ENCODE measurements around the gene FEM1C. TPM values are rescaled to one million over a fixed set of nuclear protein-coding genes. Genes with fewer than 3 reads are reported as not detected.

The FEM1C gene
- total and polyA plus RNA-seq, 10 of the 15 experiments (the other 5 are each of a cell fraction or from before 2014, with no cell fraction given) = 1.9 to 15.6 (median 8.0) TPM

DNA sequence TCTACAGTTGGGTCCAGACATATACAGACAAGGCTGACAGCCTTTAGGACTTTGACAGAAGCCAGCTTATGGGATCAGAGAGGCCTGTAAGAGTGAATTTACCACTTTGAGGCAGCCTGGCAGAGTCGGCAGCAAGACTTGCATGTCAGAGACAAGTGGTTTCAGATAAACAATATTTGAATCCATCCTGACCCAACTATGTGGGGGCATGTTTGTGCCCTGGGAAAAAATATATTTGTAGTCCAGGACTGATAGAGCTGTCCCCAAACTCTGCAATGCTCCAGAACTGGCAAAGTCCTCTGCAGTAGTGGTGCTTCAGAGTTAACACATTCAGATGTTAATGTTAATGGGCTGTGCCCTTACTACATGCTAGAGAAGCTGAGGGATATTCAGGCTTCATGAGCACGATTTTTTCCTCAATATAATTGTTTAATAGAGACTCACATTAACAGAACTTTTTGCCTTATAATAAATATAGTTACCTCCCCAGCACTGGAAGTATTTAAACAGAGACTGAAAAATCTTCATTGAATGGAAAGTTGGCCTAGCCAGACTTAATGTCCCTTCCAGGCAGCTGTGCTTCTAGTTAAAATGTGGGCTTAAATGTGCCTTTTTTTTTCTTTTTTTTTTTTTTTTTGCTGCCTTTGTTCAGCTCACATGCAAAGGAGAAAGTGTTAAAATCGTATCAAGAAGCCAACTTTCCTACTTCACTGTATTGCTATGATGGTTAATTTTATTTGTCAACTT is 42.9 kb downstream of the FEM1C start (continued):
- TF ChIP-seq, protein P1, sequence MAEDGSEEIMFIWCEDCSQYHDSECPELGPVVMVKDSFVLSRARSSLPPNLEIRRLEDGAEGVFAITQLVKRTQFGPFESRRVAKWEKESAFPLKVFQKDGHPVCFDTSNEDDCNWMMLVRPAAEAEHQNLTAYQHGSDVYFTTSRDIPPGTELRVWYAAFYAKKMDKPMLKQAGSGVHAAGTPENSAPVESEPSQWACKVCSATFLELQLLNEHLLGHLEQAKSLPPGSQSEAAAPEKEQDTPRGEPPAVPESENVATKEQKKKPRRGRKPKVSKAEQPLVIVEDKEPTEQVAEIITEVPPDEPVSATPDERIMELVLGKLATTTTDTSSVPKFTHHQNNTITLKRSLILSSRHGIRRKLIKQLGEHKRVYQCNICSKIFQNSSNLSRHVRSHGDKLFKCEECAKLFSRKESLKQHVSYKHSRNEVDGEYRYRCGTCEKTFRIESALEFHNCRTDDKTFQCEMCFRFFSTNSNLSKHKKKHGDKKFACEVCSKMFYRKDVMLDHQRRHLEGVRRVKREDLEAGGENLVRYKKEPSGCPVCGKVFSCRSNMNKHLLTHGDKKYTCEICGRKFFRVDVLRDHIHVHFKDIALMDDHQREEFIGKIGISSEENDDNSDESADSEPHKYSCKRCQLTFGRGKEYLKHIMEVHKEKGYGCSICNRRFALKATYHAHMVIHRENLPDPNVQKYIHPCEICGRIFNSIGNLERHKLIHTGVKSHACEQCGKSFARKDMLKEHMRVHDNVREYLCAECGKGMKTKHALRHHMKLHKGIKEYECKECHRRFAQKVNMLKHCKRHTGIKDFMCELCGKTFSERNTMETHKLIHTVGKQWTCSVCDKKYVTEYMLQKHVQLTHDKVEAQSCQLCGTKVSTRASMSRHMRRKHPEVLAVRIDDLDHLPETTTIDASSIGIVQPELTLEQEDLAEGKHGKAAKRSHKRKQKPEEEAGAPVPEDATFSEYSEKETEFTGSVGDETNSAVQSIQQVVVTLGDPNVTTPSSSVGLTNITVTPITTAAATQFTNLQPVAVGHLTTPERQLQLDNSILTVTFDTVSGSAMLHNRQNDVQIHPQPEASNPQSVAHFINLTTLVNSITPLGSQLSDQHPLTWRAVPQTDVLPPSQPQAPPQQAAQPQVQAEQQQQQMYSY (CRISPR knock-in tag; IDR thresholded peaks at IDR 0.05) = no peak
- no peak for TF ChIP-seq TCF7 (IDR thresholded peaks at IDR 0.05; ENCODE audit: borderline replicate concordance)
- no peak for TF ChIP-seq CHD2 (IDR thresholded peaks at IDR 0.05; ENCODE audit: borderline replicate concordance, low read depth, low read length)
- TF ChIP-seq TBL1XR1 (IDR thresholded peaks at IDR 0.05; ENCODE audit: low read depth, low read length) = no peak
- TF ChIP-seq, protein P2, sequence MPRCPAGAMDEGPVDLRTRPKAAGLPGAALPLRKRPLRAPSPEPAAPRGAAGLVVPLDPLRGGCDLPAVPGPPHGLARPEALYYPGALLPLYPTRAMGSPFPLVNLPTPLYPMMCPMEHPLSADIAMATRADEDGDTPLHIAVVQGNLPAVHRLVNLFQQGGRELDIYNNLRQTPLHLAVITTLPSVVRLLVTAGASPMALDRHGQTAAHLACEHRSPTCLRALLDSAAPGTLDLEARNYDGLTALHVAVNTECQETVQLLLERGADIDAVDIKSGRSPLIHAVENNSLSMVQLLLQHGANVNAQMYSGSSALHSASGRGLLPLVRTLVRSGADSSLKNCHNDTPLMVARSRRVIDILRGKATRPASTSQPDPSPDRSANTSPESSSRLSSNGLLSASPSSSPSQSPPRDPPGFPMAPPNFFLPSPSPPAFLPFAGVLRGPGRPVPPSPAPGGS (IDR thresholded peaks at IDR 0.05; ENCODE audit: borderline replicate concordance, insufficient read depth, low read depth, low read length, poor library complexity, severe bottlenecking) = no peak

DNA sequence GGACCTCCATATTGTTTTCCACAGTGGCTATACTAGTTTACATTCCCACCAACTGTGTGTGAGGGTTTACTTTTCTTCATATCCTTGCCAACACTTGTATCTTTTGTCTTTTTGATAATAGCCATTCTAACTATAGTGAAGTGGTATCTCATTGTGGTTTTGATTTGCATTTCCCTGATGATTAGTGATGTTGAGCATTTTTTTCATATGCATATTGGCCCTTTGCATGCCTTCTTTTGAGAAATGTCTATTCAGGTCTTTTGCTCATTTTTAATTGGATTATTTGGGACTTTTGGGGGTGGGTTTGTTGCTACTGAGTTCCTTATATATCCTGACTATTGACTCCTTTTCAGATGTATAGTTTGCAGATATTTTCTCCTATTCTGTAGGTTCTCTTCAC is 44.4 kb downstream of the FEM1C start:
- FAIRE-seq (no peak), DNase-seq (ENCODE audit: low read depth, low spot score) (no peak), ATAC-seq (no peak)
- H3K4me2 ChIP-seq (ENCODE audit: control insufficient read depth, insufficient read depth) = no peak overlapping the region
- no peak overlapping the region for H3K4me3 ChIP-seq
- POLR2A ChIA-PET = no interaction called here
- no peak overlapping the region for H3K9ac ChIP-seq (ENCODE audit: control insufficient read depth, insufficient read depth, low read length)
- H3K79me2 ChIP-seq (ENCODE audit: control insufficient read depth, insufficient read depth, low read length) = no peaks in the 10 kb centered on the region
- H3K27me3 ChIP-seq (replicated peaks in 1 of 2; ENCODE audit: control insufficient read depth in 2 of 2, insufficient read depth in 2 of 2, low read length in 1 of 2) = no peaks in the 10 kb centered on the region
- in situ Hi-C loops (cut with MboI) (no loop called here), intact Hi-C loops (cut with micrococcal nuclease; ENCODE audit: unreplicated experiment) (no loop called here)
- RAD21 ChIA-PET (ENCODE audit: unreplicated experiment) = no interaction called here
- H3K9me3 ChIP-seq (replicated peaks; ENCODE audit: control insufficient read depth, insufficient read depth, low read length) = no peaks in the 10 kb centered on the region
- H4K20me1 ChIP-seq (ENCODE audit: control insufficient read depth, insufficient read depth) = no peaks in the 10 kb centered on the region
- CTCF ChIA-PET = no interaction called here
- TF ChIP-seq TCF12 (IDR thresholded peaks at IDR 0.05; ENCODE audit: low read depth, low read length) (no peak), DPF2 (IDR thresholded peaks at IDR 0.05) (no peak), MEF2A (IDR thresholded peaks at IDR 0.05; ENCODE audit: insufficient read depth, low read depth, low read length) (no peak), GATAD2B (conservative IDR thresholded peaks at IDR 0.05; ENCODE audit: low read depth) (no peak), RFX5 (IDR thresholded peaks at IDR 0.05; ENCODE audit: low read depth, low read length) (no peak), SIN3A (IDR thresholded peaks at IDR 0.05; ENCODE audit: low read depth, low read length) (no peak), CHD2 (IDR thresholded peaks at IDR 0.05; ENCODE audit: borderline replicate concordance, low read depth, low read length) (no peak)
- TF ChIP-seq, protein P3, sequence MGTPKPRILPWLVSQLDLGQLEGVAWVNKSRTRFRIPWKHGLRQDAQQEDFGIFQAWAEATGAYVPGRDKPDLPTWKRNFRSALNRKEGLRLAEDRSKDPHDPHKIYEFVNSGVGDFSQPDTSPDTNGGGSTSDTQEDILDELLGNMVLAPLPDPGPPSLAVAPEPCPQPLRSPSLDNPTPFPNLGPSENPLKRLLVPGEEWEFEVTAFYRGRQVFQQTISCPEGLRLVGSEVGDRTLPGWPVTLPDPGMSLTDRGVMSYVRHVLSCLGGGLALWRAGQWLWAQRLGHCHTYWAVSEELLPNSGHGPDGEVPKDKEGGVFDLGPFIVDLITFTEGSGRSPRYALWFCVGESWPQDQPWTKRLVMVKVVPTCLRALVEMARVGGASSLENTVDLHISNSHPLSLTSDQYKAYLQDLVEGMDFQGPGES (IDR thresholded peaks at IDR 0.05) = no peak
- no peaks in the 10 kb centered on the region for H3K36me3 ChIP-seq (ENCODE audit: control insufficient read depth in 2 of 2, insufficient read depth in 2 of 2, low read length in 1 of 2)
- SMC1A ChIA-PET (ENCODE audit: uncharacterized antibody, unreplicated experiment) = no interaction called here
- no peaks in the 10 kb centered on the region for H3K4me1 ChIP-seq (ENCODE audit: control insufficient read depth, insufficient read depth, low read length)
- no peak overlapping the region for H2AFZ ChIP-seq (ENCODE audit: control insufficient read depth, low read depth, low read length)
- no peak overlapping the region for H3K27ac ChIP-seq (ENCODE audit: control insufficient read depth, insufficient read depth)
- no TSS peak for BruUV-seq (replicated peaks)

All from GM12878 (cell line).